GM23338 (cell line): Measurements from ENCODE around the gene LPCAT3. TPM values are rescaled to one million over a fixed set of nuclear protein-coding genes. Genes with fewer than 3 reads are reported as not detected.
A peak's percentile ranks its signal among the peaks of the same experiment; 100 is the strongest.

Experiments used
- ATAC-seq: fragments of 200-7000 bp; cut with Tn5 transposase; 3 replicates; pipeline ENCODE4 v1.9.1; 2020
- DNase-seq: peaks from one replicate; pipeline ENCODE4 v3.0.0-alpha.2; 2015; ENCODE audit warnings: low spot score
- H2AFZ ChIP-seq: fragments of 200-600 bp; sonication (generic); 2 replicates; pipeline ENCODE4 v1.8.0; 2016; ENCODE audit warnings: antibody characterized with exemption, mild to moderate bottlenecking, moderate library complexity
- H3F3A ChIP-seq: fragments of 200-600 bp; sonication (generic); replicated peaks from 2 replicates; pipeline ENCODE4 v1.8.0; 2017; ENCODE audit warnings: antibody characterized with exemption, mixed run types, low read depth
- H3K27ac ChIP-seq: fragments of 200-600 bp; sonication (generic); 2 replicates; pipeline ENCODE4 v1.6.1; 2016; ENCODE audit warnings: low read depth
- H3K27me3 ChIP-seq: fragments of 200-600 bp; sonication (generic); 2 replicates; pipeline ENCODE4 v1.8.0; 2016; ENCODE audit warnings: mild to moderate bottlenecking, mixed run types, moderate library complexity; ENCODE audit not compliant: insufficient read depth
- H3K36me3 ChIP-seq: fragments of 200-600 bp; sonication (generic); 2 replicates; pipeline ENCODE4 v1.8.0; 2016; ENCODE audit warnings: mild to moderate bottlenecking; ENCODE audit not compliant: insufficient read depth
- H3K4me1 ChIP-seq: fragments of 200-600 bp; sonication (generic); 2 replicates; pipeline ENCODE4 v1.8.0; 2016; ENCODE audit warnings: mild to moderate bottlenecking, moderate library complexity; ENCODE audit not compliant: insufficient read depth
- H3K4me2 ChIP-seq: fragments of 200-600 bp; sonication (generic); 2 replicates; pipeline ENCODE4 v1.7.1; 2017; ENCODE audit warnings: mixed run types
- H3K4me3 ChIP-seq: fragments of 200-600 bp; sonication (generic); 2 replicates; pipeline ENCODE4 v1.6.1; 2016; ENCODE audit warnings: mixed run types
- H3K79me2 ChIP-seq: fragments of 200-600 bp; sonication (generic); replicated peaks from 2 replicates; pipeline ENCODE4 v1.8.0; 2017; ENCODE audit warnings: mild to moderate bottlenecking; ENCODE audit not compliant: insufficient read depth
- H3K9me2 ChIP-seq: fragments of 200-600 bp; sonication (generic); 2 replicates; pipeline ENCODE4 v1.8.0; 2017; ENCODE audit not compliant: insufficient read depth
- H4K20me1 ChIP-seq: fragments of 200-600 bp; sonication (generic); replicated peaks from 2 replicates; pipeline ENCODE4 v1.8.0; 2017; ENCODE audit warnings: mild to moderate bottlenecking; ENCODE audit not compliant: insufficient read depth
- H3K27ac Mint-ChIP-seq: 2 replicates; pipeline ENCODE4 v1.8.0; 2020; ENCODE audit warnings: inconsistent platforms, mild to moderate bottlenecking, moderate library complexity, mixed read lengths
- H3K27me3 Mint-ChIP-seq: 3 replicates; pipeline ENCODE4 v1.8.0; 2022; ENCODE audit warnings: low read depth, mild to moderate bottlenecking, moderate library complexity, mixed read lengths, inconsistent platforms; ENCODE audit not compliant: insufficient read depth, poor library complexity
- H3K36me3 Mint-ChIP-seq: 3 replicates; pipeline ENCODE4 v1.8.0; 2021; ENCODE audit warnings: low read depth, mild to moderate bottlenecking, inconsistent platforms, moderate library complexity, mixed read lengths
- H3K4me1 Mint-ChIP-seq: 3 replicates; pipeline ENCODE4 v1.8.0; 2020; ENCODE audit warnings: mild to moderate bottlenecking, inconsistent platforms, mixed read lengths
- H3K4me3 Mint-ChIP-seq: 3 replicates; pipeline ENCODE4 v1.8.0; 2021; ENCODE audit warnings: moderate library complexity, mild to moderate bottlenecking, inconsistent platforms, mixed read lengths
- H3K9me3 Mint-ChIP-seq: 3 replicates; pipeline ENCODE4 v1.8.0; 2020; ENCODE audit warnings: moderate library complexity, mild to moderate bottlenecking, inconsistent platforms, mixed read lengths
- CREB1 ChIP-seq: fragments of 250-450 bp; sonication (Bioruptor Pico); IDR thresholded peaks from 2 replicates; pipeline ENCODE4 v1.5.0; 2020; ENCODE audit warnings: low read depth, mild to moderate bottlenecking, moderate library complexity
- EZH2 ChIP-seq: fragments of 200-600 bp; sonication (generic); IDR thresholded peaks from one replicate; pipeline ENCODE4 v1.8.0; 2017; ENCODE audit warnings: antibody characterized with exemption, mild to moderate bottlenecking, low read depth; ENCODE audit not compliant: unreplicated experiment
- JUNB ChIP-seq: IDR thresholded peaks from one replicate; pipeline ENCODE4 v1.6.1; 2016; ENCODE audit warnings: antibody characterized with exemption; ENCODE audit not compliant: unreplicated experiment
- NANOG ChIP-seq: IDR thresholded peaks from 2 replicates; pipeline ENCODE4 v1.6.1; 2016; ENCODE audit warnings: antibody characterized with exemption, borderline replicate concordance
- POLR2AphosphoS5 ChIP-seq: IDR thresholded peaks from 2 replicates; pipeline ENCODE4 v1.6.1; 2016; ENCODE audit warnings: antibody characterized with exemption, low read depth
- ZNF114 ChIP-seq: fragments of 250-450 bp; sonication (Bioruptor Pico); IDR thresholded peaks from 2 replicates; pipeline ENCODE4 v1.5.0; 2020; ENCODE audit warnings: mild to moderate bottlenecking, moderate library complexity
- ZNF331 ChIP-seq: fragments of 250-450 bp; sonication (Bioruptor Pico); IDR thresholded peaks from 2 replicates; pipeline ENCODE4 v1.5.0; 2020; ENCODE audit warnings: low read depth, mild to moderate bottlenecking, moderate library complexity
- ZNF462 ChIP-seq: fragments of 250-450 bp; sonication (Bioruptor Pico); IDR thresholded peaks from 2 replicates; pipeline ENCODE4 v1.5.0; 2020; ENCODE audit warnings: mild to moderate bottlenecking, moderate library complexity
- polyA plus RNA-seq: library from polyadenylated mRNA; unstranded; fragments of >200 nt; fragmentation: Nextera tagmentation; extraction: Ambion mirVana; gene quantifications from 2 replicates; pipeline ENCODE4 v1.2.1, GENCODE V29; 2016
- total RNA-seq: library from RNA; depleted of rRNA; stranded (reverse); fragments of >200 nt; shearing (Covaris generic); gene quantifications from 2 replicates; pipeline ENCODE4 v1.2.3, GENCODE V29; 2014
- TF ChIP-seq, protein P1 (sequence below): IDR thresholded peaks from one replicate; pipeline ENCODE4 v1.6.1; 2018; ENCODE audit warnings: antibody characterized with exemption; ENCODE audit not compliant: unreplicated experiment

The LPCAT3 gene
- total and polyA plus RNA-seq, 2 experiments from 2014 or later: 21.4 to 51.5 TPM

DNA sequence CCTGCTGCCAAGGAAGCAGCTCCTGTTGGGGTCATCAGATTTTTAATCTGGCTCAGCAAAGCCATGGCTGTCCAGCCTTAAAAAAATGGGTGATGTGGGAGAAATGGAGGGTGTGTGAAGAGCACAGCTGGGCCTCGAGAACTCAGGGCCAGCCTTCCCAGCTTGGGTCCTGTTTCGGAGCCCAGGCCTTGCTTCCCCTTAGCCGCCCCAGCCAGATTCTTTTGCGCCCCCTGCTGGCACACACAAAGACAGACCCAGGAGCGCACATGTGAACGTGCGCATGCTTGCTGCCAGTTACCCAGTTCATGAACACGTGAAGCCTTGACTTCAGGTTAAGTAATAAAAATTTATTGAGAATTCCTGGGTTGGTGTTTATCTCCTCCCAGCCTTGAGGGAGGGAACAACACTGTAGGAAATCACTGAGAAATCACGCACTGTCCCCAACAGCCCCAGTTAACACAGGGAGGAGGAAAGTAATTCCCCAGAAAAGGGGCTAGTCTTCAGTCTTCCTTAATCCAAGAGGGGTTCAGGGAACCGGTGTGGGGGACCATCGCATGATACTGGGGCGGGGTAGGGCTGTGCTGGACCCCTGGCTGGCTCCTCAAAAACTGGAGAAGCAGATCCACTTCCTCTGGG, 53.1 kb downstream of the LPCAT3 start (continued):
- TF ChIP-seq ZNF462 (CRISPR knock-in tag) (no peak), POLR2AphosphoS5 (peak; percentile 42; the same call in 1 of the 2 replicates), EZH2 (no peak), JUNB (no peak), ZNF114 (CRISPR knock-in tag) (no peak), CREB1 (CRISPR knock-in tag) (no peak)

- Histone ChIP-seq H3K4me2 (peak overlapping the region; percentile 98), H3K4me3 (peak overlapping the region; percentile 95), H3F3A (peaks cover 65% of the 10 kb centered on the region), H2AFZ (no peak overlapping the region), H3K9me2 (no peaks in the 10 kb centered on the region), H3K27me3 (no peaks in the 10 kb centered on the region), H3K4me1 (peaks cover 48% of the 10 kb centered on the region), H4K20me1 (peaks cover 7% of the 10 kb centered on the region; the same call in 1 of the 2 replicates), H3K79me2 (peaks cover 42% of the 10 kb centered on the region), H3K36me3 (peaks cover 31% of the 10 kb centered on the region), H3K27ac (peak overlapping the region; percentile 98)
- ATAC-seq (no peak), DNase-seq (no peak)
- H3K9me3 Mint-ChIP-seq: no peaks in the 10 kb centered on the region
- peaks cover 25% of the 10 kb centered on the region for H3K27me3 Mint-ChIP-seq
- H3K4me3 Mint-ChIP-seq: peak overlapping the region; percentile 86
- peak overlapping the region; percentile 93 for H3K27ac Mint-ChIP-seq
- H3K36me3 Mint-ChIP-seq: peaks cover 56% of the 10 kb centered on the region
- peaks cover 59% of the 10 kb centered on the region for H3K4me1 Mint-ChIP-seq
- TF ChIP-seq, protein P1, sequence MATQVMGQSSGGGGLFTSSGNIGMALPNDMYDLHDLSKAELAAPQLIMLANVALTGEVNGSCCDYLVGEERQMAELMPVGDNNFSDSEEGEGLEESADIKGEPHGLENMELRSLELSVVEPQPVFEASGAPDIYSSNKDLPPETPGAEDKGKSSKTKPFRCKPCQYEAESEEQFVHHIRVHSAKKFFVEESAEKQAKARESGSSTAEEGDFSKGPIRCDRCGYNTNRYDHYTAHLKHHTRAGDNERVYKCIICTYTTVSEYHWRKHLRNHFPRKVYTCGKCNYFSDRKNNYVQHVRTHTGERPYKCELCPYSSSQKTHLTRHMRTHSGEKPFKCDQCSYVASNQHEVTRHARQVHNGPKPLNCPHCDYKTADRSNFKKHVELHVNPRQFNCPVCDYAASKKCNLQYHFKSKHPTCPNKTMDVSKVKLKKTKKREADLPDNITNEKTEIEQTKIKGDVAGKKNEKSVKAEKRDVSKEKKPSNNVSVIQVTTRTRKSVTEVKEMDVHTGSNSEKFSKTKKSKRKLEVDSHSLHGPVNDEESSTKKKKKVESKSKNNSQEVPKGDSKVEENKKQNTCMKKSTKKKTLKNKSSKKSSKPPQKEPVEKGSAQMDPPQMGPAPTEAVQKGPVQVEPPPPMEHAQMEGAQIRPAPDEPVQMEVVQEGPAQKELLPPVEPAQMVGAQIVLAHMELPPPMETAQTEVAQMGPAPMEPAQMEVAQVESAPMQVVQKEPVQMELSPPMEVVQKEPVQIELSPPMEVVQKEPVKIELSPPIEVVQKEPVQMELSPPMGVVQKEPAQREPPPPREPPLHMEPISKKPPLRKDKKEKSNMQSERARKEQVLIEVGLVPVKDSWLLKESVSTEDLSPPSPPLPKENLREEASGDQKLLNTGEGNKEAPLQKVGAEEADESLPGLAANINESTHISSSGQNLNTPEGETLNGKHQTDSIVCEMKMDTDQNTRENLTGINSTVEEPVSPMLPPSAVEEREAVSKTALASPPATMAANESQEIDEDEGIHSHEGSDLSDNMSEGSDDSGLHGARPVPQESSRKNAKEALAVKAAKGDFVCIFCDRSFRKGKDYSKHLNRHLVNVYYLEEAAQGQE: no peak
- TF ChIP-seq NANOG (no peak), EZH2 (no peak), POLR2AphosphoS5 (no peak), ZNF331 (CRISPR knock-in tag) (no peak)
Measured at GRCh38 chr12:6964605-6965025, 53.7 kb downstream of the LPCAT3 start.
